ENCODE measurements around the gene ARHGEF10L. TPM values are rescaled to one million over a fixed set of nuclear protein-coding genes. Genes with fewer than 3 reads are reported as not detected.

The ARHGEF10L gene
- polyA plus RNA-seq, 1 donor (not counting 4 experiments of a cell fraction or from before 2014, with no cell fraction given) = 2.4 TPM

DNA sequence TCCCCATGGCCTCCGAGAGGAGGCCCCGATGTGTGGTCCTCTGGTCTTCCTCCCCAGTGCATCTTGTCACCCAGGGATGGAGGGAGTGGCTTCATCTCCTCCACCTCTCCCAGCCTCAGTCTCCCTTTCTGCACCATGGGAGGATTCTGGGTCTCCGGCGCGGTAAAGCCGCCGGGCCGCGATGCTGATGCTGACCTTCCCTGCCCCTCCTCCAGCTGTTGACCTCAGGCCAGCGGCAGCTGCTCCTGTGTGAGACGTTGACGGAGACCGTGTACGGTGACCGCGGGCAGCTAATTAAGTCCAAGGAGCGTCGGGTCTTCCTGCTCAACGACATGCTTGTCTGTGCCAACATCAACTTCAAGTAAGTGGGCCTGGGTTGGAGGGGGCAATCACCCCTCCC lies 92.6 kb downstream of the ARHGEF10L start:
- Histone ChIP-seq H3K36me3 (ENCODE audit: control insufficient read depth in 2 of 2, extremely low read depth in 1 of 2, insufficient read depth in 2 of 2, low read length in 2 of 2) (peaks cover 0 to 6% of the 10 kb centered on the region in 2 experiments), H4K20me1 (ENCODE audit: control insufficient read depth, extremely low read depth, insufficient read depth, low read length) (no peaks in the 10 kb centered on the region), H3K27me3 (ENCODE audit: control insufficient read depth, extremely low read depth, insufficient read depth, low read length) (no peaks in the 10 kb centered on the region), H3K27ac (ENCODE audit: control insufficient read depth, insufficient read depth, low read length) (no peak overlapping the region), H3K4me2 (ENCODE audit: control insufficient read depth, extremely low read depth, insufficient read depth, low read depth, low read length) (no peak overlapping the region), H2AFZ (ENCODE audit: control insufficient read depth, low read length) (no peak overlapping the region), H3K9me1 (ENCODE audit: control insufficient read depth, extremely low read depth, insufficient read depth, low read length) (no peaks in the 10 kb centered on the region), H3K79me2 (ENCODE audit: control insufficient read depth, insufficient read depth, low read length) (no peaks in the 10 kb centered on the region), H3K9ac (ENCODE audit: control insufficient read depth, extremely low read depth, insufficient read depth, low read length) (no peak overlapping the region), H3K4me1 (ENCODE audit: control insufficient read depth, extremely low read depth, insufficient read depth, low read length) (peaks cover 4% of the 10 kb centered on the region), H3K9me3 (ENCODE audit: control insufficient read depth, low read depth, low read length) (no peaks in the 10 kb centered on the region), H3K4me3 (ENCODE audit: control insufficient read depth in 2 of 3, extremely low read depth in 1 of 3, insufficient read depth in 2 of 3, low read depth in 1 of 3, low read length in 3 of 3) (no peak overlapping the region)
- no peak for DNase-seq (ENCODE audit: low read depth, low spot score)
- TF ChIP-seq, protein P1, sequence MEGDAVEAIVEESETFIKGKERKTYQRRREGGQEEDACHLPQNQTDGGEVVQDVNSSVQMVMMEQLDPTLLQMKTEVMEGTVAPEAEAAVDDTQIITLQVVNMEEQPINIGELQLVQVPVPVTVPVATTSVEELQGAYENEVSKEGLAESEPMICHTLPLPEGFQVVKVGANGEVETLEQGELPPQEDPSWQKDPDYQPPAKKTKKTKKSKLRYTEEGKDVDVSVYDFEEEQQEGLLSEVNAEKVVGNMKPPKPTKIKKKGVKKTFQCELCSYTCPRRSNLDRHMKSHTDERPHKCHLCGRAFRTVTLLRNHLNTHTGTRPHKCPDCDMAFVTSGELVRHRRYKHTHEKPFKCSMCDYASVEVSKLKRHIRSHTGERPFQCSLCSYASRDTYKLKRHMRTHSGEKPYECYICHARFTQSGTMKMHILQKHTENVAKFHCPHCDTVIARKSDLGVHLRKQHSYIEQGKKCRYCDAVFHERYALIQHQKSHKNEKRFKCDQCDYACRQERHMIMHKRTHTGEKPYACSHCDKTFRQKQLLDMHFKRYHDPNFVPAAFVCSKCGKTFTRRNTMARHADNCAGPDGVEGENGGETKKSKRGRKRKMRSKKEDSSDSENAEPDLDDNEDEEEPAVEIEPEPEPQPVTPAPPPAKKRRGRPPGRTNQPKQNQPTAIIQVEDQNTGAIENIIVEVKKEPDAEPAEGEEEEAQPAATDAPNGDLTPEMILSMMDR (optimal IDR thresholded peaks at IDR 0.05 in 1 of 3, IDR thresholded peaks at IDR 0.05 in 1 of 3, conservative IDR thresholded peaks at IDR 0.05 in 1 of 3; ENCODE audit: extremely low read depth in 1 of 3, insufficient read depth in 2 of 3, low read length in 3 of 3) = no peak
- no peak for TF ChIP-seq EZH2 (IDR thresholded peaks at IDR 0.05; ENCODE audit: low read length)
- no peak for FAIRE-seq
- dilution Hi-C loops (cut with MboI; ENCODE audit: extremely low pct_ligation_motif_present, low sequenced_read_pairs) = no loop called here

DNA sequence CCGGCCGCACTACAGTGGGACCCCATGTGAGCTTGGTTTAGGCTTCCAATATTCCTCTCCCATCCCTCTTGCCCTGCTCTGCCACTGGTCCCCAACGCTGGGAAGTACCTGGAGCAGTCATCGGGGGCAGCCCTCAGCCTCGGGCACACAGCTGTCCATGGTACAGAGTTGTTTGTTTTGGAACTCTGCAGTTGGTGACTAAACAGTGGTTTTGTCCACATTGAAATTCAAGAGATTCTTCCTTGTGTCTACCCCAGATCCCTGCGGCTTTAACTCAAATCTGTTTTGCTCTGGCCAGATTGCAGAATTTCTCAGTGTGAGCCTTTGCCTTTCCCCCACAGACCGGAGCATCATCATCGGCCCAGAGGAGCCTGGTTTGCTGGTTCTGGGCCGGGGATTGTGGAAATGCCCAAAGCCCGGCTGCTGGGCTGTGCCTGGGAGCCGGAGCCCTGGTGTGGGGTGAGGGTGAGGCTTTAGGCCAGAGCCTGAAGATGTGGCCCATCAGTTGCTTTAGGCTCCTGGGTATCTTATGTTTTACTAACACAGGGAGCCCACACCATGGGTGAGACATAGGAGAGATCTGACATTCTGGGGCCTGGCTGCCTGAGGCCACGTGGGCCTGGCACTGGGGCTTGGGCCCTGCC lies 93.2 kb downstream of the ARHGEF10L start:
- Histone ChIP-seq H3K79me2 (ENCODE audit: control insufficient read depth, insufficient read depth, low read length) (no peaks in the 10 kb centered on the region), H3K9ac (ENCODE audit: control insufficient read depth, extremely low read depth, insufficient read depth, low read length) (no peak overlapping the region), H3K27ac (ENCODE audit: control insufficient read depth, insufficient read depth, low read length) (no peak overlapping the region), H3K9me1 (ENCODE audit: control insufficient read depth, extremely low read depth, insufficient read depth, low read length) (no peaks in the 10 kb centered on the region), H4K20me1 (ENCODE audit: control insufficient read depth, extremely low read depth, insufficient read depth, low read length) (no peaks in the 10 kb centered on the region), H3K9me3 (ENCODE audit: control insufficient read depth, low read depth, low read length) (no peaks in the 10 kb centered on the region), H2AFZ (ENCODE audit: control insufficient read depth, low read length) (no peak overlapping the region), H3K4me1 (ENCODE audit: control insufficient read depth, extremely low read depth, insufficient read depth, low read length) (peaks cover 4% of the 10 kb centered on the region), H3K4me2 (ENCODE audit: control insufficient read depth, extremely low read depth, insufficient read depth, low read depth, low read length) (no peak overlapping the region), H3K36me3 (ENCODE audit: control insufficient read depth in 2 of 2, extremely low read depth in 1 of 2, insufficient read depth in 2 of 2, low read length in 2 of 2) (peaks cover 0 to 6% of the 10 kb centered on the region in 2 experiments), H3K27me3 (ENCODE audit: control insufficient read depth, extremely low read depth, insufficient read depth, low read length) (no peaks in the 10 kb centered on the region), H3K4me3 (ENCODE audit: control insufficient read depth in 2 of 3, extremely low read depth in 1 of 3, insufficient read depth in 2 of 3, low read depth in 1 of 3, low read length in 3 of 3) (no peak overlapping the region)
- FAIRE-seq = no peak
- dilution Hi-C loops (cut with MboI; ENCODE audit: extremely low pct_ligation_motif_present, low sequenced_read_pairs) = no loop called here
- no peak for TF ChIP-seq EZH2 (IDR thresholded peaks at IDR 0.05; ENCODE audit: low read length)
- TF ChIP-seq, protein P1 (optimal IDR thresholded peaks at IDR 0.05 in 1 of 3, IDR thresholded peaks at IDR 0.05 in 1 of 3, conservative IDR thresholded peaks at IDR 0.05 in 1 of 3; ENCODE audit: extremely low read depth in 1 of 3, insufficient read depth in 2 of 3, low read length in 3 of 3) = no peak
- DNase-seq (ENCODE audit: low read depth, low spot score) = no peak

Measured in keratinocyte (primary cell).